GM12878 (cell line): ENCODE results near the gene ARID3A.

Experiments used
- CHD4 ChIP-seq: fragments of 200-600 bp; sonication (generic); IDR thresholded peaks from 2 replicates; pipeline ENCODE4 v1.6.1; 2016; ENCODE audit warnings: mild to moderate bottlenecking
- EZH2 ChIP-seq: IDR thresholded peaks from 2 replicates; pipeline ENCODE4 v1.6.1; 2012; ENCODE audit warnings: low read depth, mild to moderate bottlenecking, control low read depth, inconsistent platforms, low read length, borderline replicate concordance; ENCODE audit not compliant: control insufficient read depth

DNA sequence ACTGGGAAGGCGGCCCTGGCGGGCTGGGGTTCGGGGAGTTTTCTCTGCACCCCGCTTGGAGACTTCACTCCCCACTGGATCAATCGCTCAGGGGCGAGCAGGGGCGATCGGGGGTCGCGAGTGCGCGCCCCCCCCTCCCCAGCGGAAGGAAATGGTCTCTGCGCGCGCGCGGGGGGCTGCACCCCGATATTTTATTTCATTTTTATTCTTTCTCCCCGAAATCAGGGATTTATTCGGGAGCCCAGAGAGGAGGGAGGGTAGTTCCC, 421 bp downstream of the ARID3A start:
- TF ChIP-seq EZH2 (no peak), CHD4 (no peak)
